Keratinocyte (primary cell): ENCODE measurements around the gene LDHAL6A. TPM values are rescaled to one million over a fixed set of nuclear protein-coding genes. Genes with fewer than 3 reads are reported as not detected.

Source experiments
- DNase-seq: peaks from one replicate; pipeline ENCODE4 v3.0.0-alpha.2; 2011; ENCODE audit warnings: low read depth, missing footprints, low spot score
- FAIRE-seq: peaks from 2 replicates; lab custom pipeline; 2011; peaks lifted over from hg19 to GRCh38; lab: Jason Lieb, UNC
- H2AFZ ChIP-seq: 2 replicates; pipeline ENCODE4 v1.6.0; 2012; ENCODE audit warnings: low read length, control low read depth, inconsistent platforms; ENCODE audit not compliant: control insufficient read depth
- H3K27ac ChIP-seq: 2 replicates; pipeline ENCODE4 v1.5.1; 2011; ENCODE audit warnings: low read length; ENCODE audit not compliant: control insufficient read depth, insufficient read depth
- H3K27me3 ChIP-seq: 3 replicates; pipeline ENCODE4 v1.6.0; 2011; ENCODE audit warnings: low read length; ENCODE audit not compliant: control insufficient read depth, insufficient read depth; ENCODE audit errors: extremely low read depth
- H3K36me3 ChIP-seq, 2 experiments: 2 replicates in 1 of 2; 3 replicates in 1 of 2; pipeline ENCODE4 v1.5.1; 2011; ENCODE audit warnings: low read length in 2 of 2, mild to moderate bottlenecking in 1 of 2; ENCODE audit not compliant: control insufficient read depth in 2 of 2, insufficient read depth in 2 of 2; ENCODE audit errors: extremely low read depth in 1 of 2
- H3K4me1 ChIP-seq: 3 replicates; pipeline ENCODE4 v1.5.1; 2011; ENCODE audit warnings: low read length; ENCODE audit not compliant: control insufficient read depth, insufficient read depth; ENCODE audit errors: extremely low read depth
- H3K4me2 ChIP-seq: 3 replicates; pipeline ENCODE4 v1.6.0; 2011; ENCODE audit warnings: low read depth, low read length; ENCODE audit not compliant: control insufficient read depth, insufficient read depth; ENCODE audit errors: extremely low read depth
- H3K4me3 ChIP-seq, 3 experiments: fragments of 200-600 bp in 1 of 3; sonication (generic) in 1 of 3; 2 replicates in 2 of 3; 3 replicates in 1 of 3; pipeline ENCODE4 v1.5.1; 2011 to 2016; ENCODE audit warnings: low read length in 3 of 3, mild to moderate bottlenecking in 3 of 3, control low read depth in 2 of 3, inconsistent platforms in 1 of 3, low read depth in 1 of 3, mixed read lengths in 1 of 3, mixed run types in 1 of 3, moderate library complexity in 1 of 3; ENCODE audit not compliant: control insufficient read depth in 2 of 3, insufficient read depth in 2 of 3; ENCODE audit errors: extremely low read depth in 1 of 3
- H3K79me2 ChIP-seq: 2 replicates; pipeline ENCODE4 v1.6.0; 2012; ENCODE audit warnings: low read length; ENCODE audit not compliant: control insufficient read depth, insufficient read depth
- H3K9ac ChIP-seq: 3 replicates; pipeline ENCODE4 v1.6.0; 2011; ENCODE audit warnings: low read length; ENCODE audit not compliant: control insufficient read depth, insufficient read depth; ENCODE audit errors: extremely low read depth
- H3K9me1 ChIP-seq: 3 replicates; pipeline ENCODE4 v1.6.0; 2011; ENCODE audit warnings: low read length; ENCODE audit not compliant: control insufficient read depth, insufficient read depth; ENCODE audit errors: extremely low read depth
- H3K9me3 ChIP-seq: 2 replicates; pipeline ENCODE4 v1.5.1; 2012; ENCODE audit warnings: low read depth, low read length; ENCODE audit not compliant: control insufficient read depth
- H4K20me1 ChIP-seq: 3 replicates; pipeline ENCODE4 v1.6.0; 2011; ENCODE audit warnings: low read length; ENCODE audit not compliant: control insufficient read depth, insufficient read depth; ENCODE audit errors: extremely low read depth
- EZH2 ChIP-seq: IDR thresholded peaks from one replicate; pipeline ENCODE4 v1.6.1; 2012; ENCODE audit warnings: inconsistent platforms, mild to moderate bottlenecking, low read length, moderate library complexity
- dilution Hi-C: fragments of 300-500 bp; cut with MboI; formaldehyde crosslinking; loops from one replicate; pipeline ENCODE4 v1.7.0; 2020; ENCODE audit warnings: low sequenced_read_pairs; ENCODE audit not compliant: extremely low pct_ligation_motif_present
- polyA plus RNA-seq, 5 experiments: library from polyadenylated mRNA; depleted of rRNA in 3 of 5; stranded (reverse) in 3 of 5; stranded (forward) in 1 of 5; unstranded in 1 of 5; fragments of >200 nt; gene quantifications; 1 replicate in 1 of 5; 2 replicates in 3 of 5; 3 replicates in 1 of 5; pipeline versions ENCODE4 v1.2.1 to v1.2.3, GENCODE V29; 2011 to 2012; ENCODE audit warnings: missing spikeins in 2 of 5, low read depth in 1 of 5, low replicate concordance in 1 of 5
- TF ChIP-seq, protein P1 (sequence below), 3 experiments: IDR thresholded peaks in 1 of 3; conservative IDR thresholded peaks in 1 of 3; optimal IDR thresholded peaks in 1 of 3; 2 replicates in 2 of 3; 3 replicates in 1 of 3; pipeline versions ENCODE3 to v1.5.1; 2011; ENCODE audit warnings: low read length in 3 of 3, mild to moderate bottlenecking in 3 of 3, moderate library complexity in 2 of 3, control low read depth in 1 of 3, inconsistent platforms in 1 of 3; ENCODE audit not compliant: insufficient read depth in 2 of 3; ENCODE audit errors: extremely low read depth in 1 of 3

The LDHAL6A gene
- polyA plus RNA-seq, 1 donor (not counting 4 experiments of a cell fraction or from before 2014, with no cell fraction given): not detected

DNA sequence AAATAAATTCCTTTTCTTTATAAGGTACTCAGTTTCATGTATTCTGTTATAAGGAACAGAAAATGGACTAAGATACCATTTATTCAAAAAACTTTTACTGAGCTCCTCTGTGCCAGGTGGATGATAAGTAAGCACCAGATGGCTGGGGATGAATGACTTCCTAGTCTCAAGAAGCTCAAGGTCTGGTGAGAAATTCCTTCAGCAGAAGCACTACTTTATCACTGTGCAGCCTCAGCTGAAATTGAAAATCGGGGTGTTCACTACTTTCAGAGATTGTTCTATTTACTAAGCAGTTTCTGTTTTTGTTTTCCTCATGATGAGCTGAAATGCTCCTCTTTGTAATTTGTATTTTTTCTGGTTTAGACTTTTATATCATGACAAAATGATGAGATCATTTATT is 7.8 kb downstream of the LDHAL6A start:
- Histone ChIP-seq H4K20me1 (no peaks in the 10 kb centered on the region), H3K4me3 (no peak overlapping the region), H3K27me3 (no peaks in the 10 kb centered on the region), H2AFZ (no peak overlapping the region), H3K4me1 (no peaks in the 10 kb centered on the region), H3K27ac (no peak overlapping the region), H3K9me3 (no peaks in the 10 kb centered on the region), H3K9ac (no peak overlapping the region), H3K36me3 (no peaks in the 10 kb centered on the region), H3K79me2 (no peaks in the 10 kb centered on the region), H3K4me2 (no peak overlapping the region), H3K9me1 (no peaks in the 10 kb centered on the region)
- no peak for FAIRE-seq
- no peak for DNase-seq
- dilution Hi-C loops: no loop called here
- TF ChIP-seq, protein P1, sequence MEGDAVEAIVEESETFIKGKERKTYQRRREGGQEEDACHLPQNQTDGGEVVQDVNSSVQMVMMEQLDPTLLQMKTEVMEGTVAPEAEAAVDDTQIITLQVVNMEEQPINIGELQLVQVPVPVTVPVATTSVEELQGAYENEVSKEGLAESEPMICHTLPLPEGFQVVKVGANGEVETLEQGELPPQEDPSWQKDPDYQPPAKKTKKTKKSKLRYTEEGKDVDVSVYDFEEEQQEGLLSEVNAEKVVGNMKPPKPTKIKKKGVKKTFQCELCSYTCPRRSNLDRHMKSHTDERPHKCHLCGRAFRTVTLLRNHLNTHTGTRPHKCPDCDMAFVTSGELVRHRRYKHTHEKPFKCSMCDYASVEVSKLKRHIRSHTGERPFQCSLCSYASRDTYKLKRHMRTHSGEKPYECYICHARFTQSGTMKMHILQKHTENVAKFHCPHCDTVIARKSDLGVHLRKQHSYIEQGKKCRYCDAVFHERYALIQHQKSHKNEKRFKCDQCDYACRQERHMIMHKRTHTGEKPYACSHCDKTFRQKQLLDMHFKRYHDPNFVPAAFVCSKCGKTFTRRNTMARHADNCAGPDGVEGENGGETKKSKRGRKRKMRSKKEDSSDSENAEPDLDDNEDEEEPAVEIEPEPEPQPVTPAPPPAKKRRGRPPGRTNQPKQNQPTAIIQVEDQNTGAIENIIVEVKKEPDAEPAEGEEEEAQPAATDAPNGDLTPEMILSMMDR (optimal IDR thresholded peaks at IDR 0.05 in 1 of 3, IDR thresholded peaks at IDR 0.05 in 1 of 3, conservative IDR thresholded peaks at IDR 0.05 in 1 of 3; ENCODE audit: extremely low read depth in 1 of 3, insufficient read depth in 2 of 3, low read length in 3 of 3): no peak
- TF ChIP-seq EZH2: no peak

DNA sequence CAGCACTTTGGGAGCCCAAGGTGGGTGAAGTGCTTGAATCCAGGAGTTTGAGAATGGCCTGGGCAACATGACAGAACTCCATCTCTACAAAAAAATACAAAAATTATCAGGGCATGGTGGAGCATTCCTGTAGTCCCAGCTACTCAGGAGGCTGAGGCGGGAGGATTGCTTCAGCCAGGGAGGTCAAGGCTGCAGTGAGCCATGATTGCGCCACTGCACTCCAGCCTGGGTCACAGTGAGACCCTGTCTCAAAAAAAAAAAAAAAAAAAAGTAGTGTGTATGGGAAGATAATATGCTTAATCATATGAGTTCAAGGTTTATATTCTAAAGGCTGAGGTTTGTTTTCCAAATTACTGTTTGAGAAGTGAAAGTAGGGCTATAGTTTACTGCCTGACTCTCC is 10.7 kb downstream of the LDHAL6A start:
- H3K9me3 ChIP-seq: no peaks in the 10 kb centered on the region
- no peak overlapping the region for H3K9ac ChIP-seq
- no peak overlapping the region for H3K27ac ChIP-seq
- TF ChIP-seq EZH2: no peak
- TF ChIP-seq, protein P1 (optimal IDR thresholded peaks at IDR 0.05 in 1 of 3, IDR thresholded peaks at IDR 0.05 in 1 of 3, conservative IDR thresholded peaks at IDR 0.05 in 1 of 3; ENCODE audit: extremely low read depth in 1 of 3, insufficient read depth in 2 of 3, low read length in 3 of 3): no peak
- no peaks in the 10 kb centered on the region for H3K27me3 ChIP-seq
- H3K9me1 ChIP-seq: no peaks in the 10 kb centered on the region
- no peak overlapping the region for H3K4me2 ChIP-seq
- H3K36me3 ChIP-seq: no peaks in the 10 kb centered on the region
- DNase-seq (no peak), FAIRE-seq (no peak)
- dilution Hi-C loops: no loop called here
- no peak overlapping the region for H3K4me3 ChIP-seq
- H3K4me1 ChIP-seq: no peaks in the 10 kb centered on the region
- no peak overlapping the region for H2AFZ ChIP-seq
- H3K79me2 ChIP-seq: no peaks in the 10 kb centered on the region
- no peaks in the 10 kb centered on the region for H4K20me1 ChIP-seq
